HFFc6 (cell line): Measurements from ENCODE around the gene KASH5. TPM values are rescaled to one million over a fixed set of nuclear protein-coding genes. Genes with fewer than 3 reads are reported as not detected.

Source experiments
- DNase-seq: peaks from one replicate; pipeline ENCODE4 v3.0.0-alpha.2; 2018
- H3K27ac Mint-ChIP-seq: 2 replicates; pipeline ENCODE4 v1.8.0; 2020; ENCODE audit warnings: mild to moderate bottlenecking, mixed read lengths
- H3K27me3 Mint-ChIP-seq: 2 replicates; pipeline ENCODE4 v1.8.0; 2021; ENCODE audit warnings: mild to moderate bottlenecking, moderate library complexity, mixed read lengths; ENCODE audit not compliant: insufficient read depth
- H3K36me3 Mint-ChIP-seq: 2 replicates; pipeline ENCODE4 v1.8.0; 2021; ENCODE audit warnings: low read depth, mixed read lengths
- H3K4me1 Mint-ChIP-seq: 2 replicates; pipeline ENCODE4 v1.8.0; 2020; ENCODE audit warnings: low read depth, mixed read lengths
- H3K4me3 Mint-ChIP-seq: 2 replicates; pipeline ENCODE4 v1.8.0; 2020; ENCODE audit warnings: mild to moderate bottlenecking, moderate library complexity, mixed read lengths
- H3K9me3 Mint-ChIP-seq: 2 replicates; pipeline ENCODE4 v1.8.0; 2020; ENCODE audit warnings: mild to moderate bottlenecking, mixed read lengths
- total RNA-seq, 6 experiments: library from RNA; stranded (reverse); fragmentation: NEBNext Ultra II Directional; extraction: Animal tissue kit (Norgen Biotek cat#: 25700); gene quantifications; 2 replicates in 1 of 6; 3 replicates in 5 of 6; pipeline ENCODE4 v1.2.3, GENCODE V29; 2021
- TF ChIP-seq, protein P1 (sequence below): fragments of 200-600 bp; sonication (generic); IDR thresholded peaks from 2 replicates; pipeline ENCODE4 v1.5.0; 2021; ENCODE audit warnings: antibody characterized with exemption, mild to moderate bottlenecking

The KASH5 gene
- total RNA-seq, 6 experiments from 2014 or later = not detected

DNA sequence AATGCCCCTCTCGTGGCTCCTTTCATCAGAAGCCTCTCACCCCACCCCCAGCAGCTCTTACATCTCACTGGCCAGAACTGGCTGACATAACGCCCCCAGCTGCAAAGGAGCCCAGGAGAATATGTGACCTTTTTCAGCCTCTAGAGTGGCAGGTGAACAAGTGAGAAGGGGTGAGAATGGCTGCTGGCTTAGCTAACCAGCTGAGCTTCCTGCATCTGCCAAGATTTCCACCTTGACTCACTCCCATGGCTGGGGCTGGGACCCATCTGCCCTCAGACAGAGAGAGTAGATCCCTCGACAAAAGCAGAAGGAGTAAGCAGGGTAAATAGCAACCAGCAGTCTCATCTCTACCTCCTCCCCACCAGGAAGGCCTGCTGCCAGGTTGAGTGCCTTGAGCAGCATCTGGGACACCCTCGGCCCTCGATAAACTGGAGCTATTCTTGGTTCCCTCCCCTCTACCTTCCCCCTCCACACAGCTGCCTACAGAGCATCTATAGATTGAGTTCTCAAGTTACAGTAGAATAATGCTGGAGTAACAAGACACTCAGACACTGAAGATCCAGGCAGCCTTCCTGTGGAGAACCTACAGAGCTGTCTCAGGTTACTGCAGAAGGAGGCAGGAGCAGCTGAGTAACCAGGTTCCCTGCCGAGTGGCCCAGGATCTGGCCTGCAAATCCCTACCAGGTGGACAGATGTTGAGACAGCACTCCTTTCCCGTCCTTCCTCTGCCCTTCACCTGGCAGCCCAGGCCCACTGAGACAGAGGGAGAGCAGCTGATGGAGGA is 15.5 kb downstream of the KASH5 start:
- H3K27ac Mint-ChIP-seq = no peak overlapping the region
- H3K36me3 Mint-ChIP-seq = no peaks in the 10 kb centered on the region
- TF ChIP-seq, protein P1, sequence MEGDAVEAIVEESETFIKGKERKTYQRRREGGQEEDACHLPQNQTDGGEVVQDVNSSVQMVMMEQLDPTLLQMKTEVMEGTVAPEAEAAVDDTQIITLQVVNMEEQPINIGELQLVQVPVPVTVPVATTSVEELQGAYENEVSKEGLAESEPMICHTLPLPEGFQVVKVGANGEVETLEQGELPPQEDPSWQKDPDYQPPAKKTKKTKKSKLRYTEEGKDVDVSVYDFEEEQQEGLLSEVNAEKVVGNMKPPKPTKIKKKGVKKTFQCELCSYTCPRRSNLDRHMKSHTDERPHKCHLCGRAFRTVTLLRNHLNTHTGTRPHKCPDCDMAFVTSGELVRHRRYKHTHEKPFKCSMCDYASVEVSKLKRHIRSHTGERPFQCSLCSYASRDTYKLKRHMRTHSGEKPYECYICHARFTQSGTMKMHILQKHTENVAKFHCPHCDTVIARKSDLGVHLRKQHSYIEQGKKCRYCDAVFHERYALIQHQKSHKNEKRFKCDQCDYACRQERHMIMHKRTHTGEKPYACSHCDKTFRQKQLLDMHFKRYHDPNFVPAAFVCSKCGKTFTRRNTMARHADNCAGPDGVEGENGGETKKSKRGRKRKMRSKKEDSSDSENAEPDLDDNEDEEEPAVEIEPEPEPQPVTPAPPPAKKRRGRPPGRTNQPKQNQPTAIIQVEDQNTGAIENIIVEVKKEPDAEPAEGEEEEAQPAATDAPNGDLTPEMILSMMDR = no peak
- H3K27me3 Mint-ChIP-seq = peaks cover 44% of the 10 kb centered on the region
- no peaks in the 10 kb centered on the region for H3K9me3 Mint-ChIP-seq
- 0 out of 2 replicates have a peak, but pooled peaks cover 1% of the 10 kb centered on the region for H3K4me1 Mint-ChIP-seq
- H3K4me3 Mint-ChIP-seq = no peak overlapping the region
- no peak for DNase-seq

DNA sequence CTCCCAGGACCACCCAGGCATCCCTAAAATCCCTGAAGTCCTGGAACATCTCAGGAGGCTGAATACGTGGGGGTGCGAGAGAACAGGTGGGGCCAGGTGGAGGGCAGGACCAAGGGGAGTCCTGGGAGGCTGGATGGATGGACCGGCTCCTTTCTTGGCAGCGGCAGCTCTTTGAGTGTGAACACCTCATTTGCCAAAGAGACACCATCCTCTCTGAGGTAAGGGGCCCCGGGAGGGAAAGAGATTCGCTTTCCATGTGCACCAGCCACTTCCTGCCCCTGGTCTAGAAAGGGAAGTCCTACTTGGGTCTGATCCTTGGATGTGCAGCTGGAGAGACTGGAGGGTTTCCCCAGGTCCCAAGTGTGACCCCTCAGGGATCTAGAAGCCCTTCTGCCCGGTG is 19.0 kb downstream of the KASH5 start:
- H3K36me3 Mint-ChIP-seq = no peaks in the 10 kb centered on the region

DNA sequence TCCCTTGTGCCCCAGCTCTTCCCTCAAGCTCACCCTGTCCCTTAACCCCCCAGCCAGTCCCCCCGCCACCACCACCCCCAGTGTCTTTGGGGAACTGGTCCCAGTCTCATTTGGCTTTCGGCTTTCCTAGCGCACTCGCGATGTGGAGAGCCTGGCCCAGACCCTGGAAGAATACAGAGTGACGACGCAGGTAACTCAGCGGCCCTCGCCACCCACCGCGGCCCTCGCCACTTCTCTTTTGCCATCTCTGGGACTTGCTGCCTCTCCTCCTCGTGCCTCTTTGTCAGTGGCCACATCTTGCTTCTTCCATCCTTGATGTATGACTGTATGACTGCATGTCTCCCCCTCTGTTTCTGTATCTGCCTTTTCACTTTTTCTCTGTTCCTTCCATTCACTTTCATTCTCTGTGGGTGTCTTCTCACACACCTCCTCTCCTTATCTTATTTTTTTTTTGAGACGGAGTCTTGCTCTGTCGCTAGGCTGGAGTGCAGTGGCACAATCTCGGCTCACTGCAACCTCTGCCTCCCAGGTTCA is 19.5 kb downstream of the KASH5 start:
- H3K27ac Mint-ChIP-seq = no peak overlapping the region
- H3K4me1 Mint-ChIP-seq = 0 out of 2 replicates have a peak, but pooled peaks cover 5% of the 10 kb centered on the region
- TF ChIP-seq, protein P1 = no peak
- H3K4me3 Mint-ChIP-seq = no peak overlapping the region
- H3K9me3 Mint-ChIP-seq = no peaks in the 10 kb centered on the region
- no peak for DNase-seq
- H3K36me3 Mint-ChIP-seq = no peaks in the 10 kb centered on the region
- peaks cover 39% of the 10 kb centered on the region for H3K27me3 Mint-ChIP-seq

More for the DNA sequence above, 19.0 kb downstream of the KASH5 start:
- H3K4me3 Mint-ChIP-seq = no peak overlapping the region
- H3K9me3 Mint-ChIP-seq = no peaks in the 10 kb centered on the region
- 0 out of 2 replicates have a peak, but pooled peaks cover 5% of the 10 kb centered on the region for H3K4me1 Mint-ChIP-seq
- peaks cover 38% of the 10 kb centered on the region for H3K27me3 Mint-ChIP-seq
- TF ChIP-seq, protein P1 = no peak
- DNase-seq = no peak
- no peak overlapping the region for H3K27ac Mint-ChIP-seq

DNA sequence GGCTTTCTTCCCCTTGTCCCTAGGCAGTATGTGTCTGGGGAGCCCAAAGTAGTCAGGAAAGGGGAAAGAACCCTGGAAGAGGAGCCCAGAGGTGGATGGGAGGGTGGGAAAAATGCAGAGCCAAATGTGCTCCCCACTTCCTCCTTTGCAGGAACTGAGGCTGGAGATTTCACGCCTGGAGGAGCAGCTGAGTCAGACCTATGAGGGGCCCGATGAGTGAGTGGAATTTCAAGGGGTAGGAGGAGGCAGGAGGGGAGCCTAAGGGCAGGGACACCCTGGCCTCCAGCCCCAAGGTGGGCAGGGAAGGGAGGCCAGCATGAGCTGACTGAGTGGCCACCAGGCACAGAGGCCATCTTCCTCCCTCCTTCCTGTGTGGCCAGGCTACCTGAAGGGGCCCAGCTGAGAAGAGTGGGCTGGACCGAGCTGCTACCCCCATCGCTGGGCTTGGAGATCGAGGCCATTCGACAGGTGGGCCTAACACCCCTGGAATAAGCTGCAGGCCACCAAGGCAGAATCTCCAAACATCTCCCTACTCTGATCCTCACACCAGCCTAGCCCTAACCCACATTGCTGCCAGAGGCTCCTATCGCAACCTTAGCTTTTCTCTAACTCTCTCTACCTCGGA is 20.9 kb downstream of the KASH5 start:
- DNase-seq = no peak
- Mint-ChIP-seq H3K27me3 (peaks cover 38% of the 10 kb centered on the region), H3K36me3 (no peaks in the 10 kb centered on the region), H3K27ac (no peak overlapping the region), H3K4me1 (0 out of 2 replicates have a peak, but pooled peaks cover 5% of the 10 kb centered on the region), H3K9me3 (no peaks in the 10 kb centered on the region), H3K4me3 (no peak overlapping the region)
- TF ChIP-seq, protein P1 = no peak

DNA sequence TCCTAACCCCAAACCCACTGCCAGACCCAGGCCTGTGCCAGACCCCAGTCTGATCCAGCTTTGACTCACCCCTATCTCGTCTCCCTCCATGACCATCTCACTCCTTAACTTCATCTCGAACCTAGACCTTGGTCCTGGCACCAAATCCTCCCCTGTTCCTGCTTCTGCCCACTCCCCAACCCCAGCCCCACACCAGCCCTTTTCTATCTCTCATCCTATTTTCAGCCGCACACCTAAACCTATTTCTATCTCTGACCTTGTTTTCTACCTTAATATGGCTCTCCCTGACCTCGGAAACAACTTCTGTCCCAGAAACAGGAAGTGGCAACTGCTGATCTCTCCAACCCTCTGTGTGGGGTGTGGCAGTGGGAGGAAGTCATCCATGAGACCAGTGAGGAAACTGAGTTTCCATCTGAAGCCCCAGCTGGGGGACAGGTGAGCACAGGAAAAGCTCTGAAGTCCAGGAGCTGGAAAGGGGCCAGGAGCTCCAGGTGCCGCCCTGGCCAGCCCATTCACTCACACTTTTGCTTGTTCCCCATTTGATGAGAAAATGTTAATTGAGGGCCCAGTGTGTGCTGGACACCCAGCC is 21.5 kb downstream of the KASH5 start:
- Mint-ChIP-seq H3K36me3 (no peaks in the 10 kb centered on the region), H3K9me3 (no peaks in the 10 kb centered on the region), H3K27ac (no peak overlapping the region), H3K27me3 (peaks cover 37% of the 10 kb centered on the region), H3K4me3 (no peak overlapping the region), H3K4me1 (0 out of 2 replicates have a peak, but pooled peaks cover 5% of the 10 kb centered on the region)
- no peak for DNase-seq
- TF ChIP-seq, protein P1 = no peak
